Neural progenitor cell (in vitro differentiated cells): ENCODE measurements around the gene UBAP2. TPM values are rescaled to one million over a fixed set of nuclear protein-coding genes. Genes with fewer than 3 reads are reported as not detected.

Experiments used
- DNase-seq: peaks from one replicate; pipeline ENCODE4 v3.0.0-alpha.2; 2016; ENCODE audit warnings: low spot score
- H2AFZ ChIP-seq: fragments of 200-600 bp; sonication (generic); replicated peaks from 2 replicates; pipeline ENCODE4 v1.6.1; 2016; ENCODE audit warnings: antibody characterized with exemption
- H3F3A ChIP-seq: fragments of 200-600 bp; sonication (generic); 2 replicates; pipeline ENCODE4 v1.6.1; 2016; ENCODE audit warnings: antibody characterized with exemption, low read depth
- H3K27ac ChIP-seq: fragments of 200-600 bp; sonication (generic); 2 replicates; pipeline ENCODE4 v1.5.1; 2016; ENCODE audit warnings: mild to moderate bottlenecking
- H3K27me3 ChIP-seq: fragments of 200-600 bp; sonication (generic); 2 replicates; pipeline ENCODE4 v1.6.1; 2016; ENCODE audit warnings: mild to moderate bottlenecking, moderate library complexity
- H3K36me3 ChIP-seq: fragments of 200-600 bp; sonication (generic); 2 replicates; pipeline ENCODE4 v1.5.1; 2016
- H3K4me1 ChIP-seq: fragments of 200-600 bp; sonication (generic); 2 replicates; pipeline ENCODE4 v1.6.1; 2016; ENCODE audit warnings: mixed run types
- H3K4me2 ChIP-seq: fragments of 200-600 bp; sonication (generic); 2 replicates; pipeline ENCODE4 v1.6.1; 2016
- H3K4me3 ChIP-seq: fragments of 200-600 bp; sonication (generic); 2 replicates; pipeline ENCODE4 v1.5.1; 2016
- H3K79me2 ChIP-seq: fragments of 200-600 bp; sonication (generic); 2 replicates; pipeline ENCODE4 v1.6.1; 2016; ENCODE audit warnings: low read depth
- H3K9ac ChIP-seq: fragments of 200-600 bp; sonication (generic); 2 replicates; pipeline ENCODE4 v1.6.1; 2016
- H3K9me3 ChIP-seq: fragments of 200-600 bp; sonication (generic); 2 replicates; pipeline ENCODE4 v1.5.1; 2016; ENCODE audit warnings: low read depth
- H4K20me1 ChIP-seq: fragments of 200-600 bp; sonication (generic); 2 replicates; pipeline ENCODE4 v1.6.1; 2016; ENCODE audit warnings: low read depth
- H3K27ac Mint-ChIP-seq: 3 replicates; pipeline ENCODE4 v1.8.0; 2021; ENCODE audit warnings: mixed read lengths
- H3K27me3 Mint-ChIP-seq: 2 replicates; pipeline ENCODE4 v1.8.0; 2022; ENCODE audit warnings: low read depth, mild to moderate bottlenecking, inconsistent platforms, moderate library complexity, mixed read lengths; ENCODE audit not compliant: insufficient read depth
- H3K36me3 Mint-ChIP-seq: 3 replicates; pipeline ENCODE4 v1.8.0; 2021; ENCODE audit warnings: mixed read lengths
- H3K4me1 Mint-ChIP-seq: 3 replicates; pipeline ENCODE4 v1.8.0; 2021; ENCODE audit warnings: mixed read lengths
- H3K4me3 Mint-ChIP-seq: 3 replicates; pipeline ENCODE4 v1.8.0; 2021; ENCODE audit warnings: mild to moderate bottlenecking, moderate library complexity, mixed read lengths
- H3K9me3 Mint-ChIP-seq: 3 replicates; pipeline ENCODE4 v1.8.0; 2020; ENCODE audit warnings: mixed read lengths
- EZH2 ChIP-seq: fragments of 200-600 bp; sonication (generic); IDR thresholded peaks from 2 replicates; pipeline ENCODE4 v1.6.1; 2017; ENCODE audit warnings: antibody characterized with exemption, mild to moderate bottlenecking, moderate library complexity
- EZH2phosphoT487 ChIP-seq: fragments of 200-600 bp; sonication (generic); IDR thresholded peaks from 2 replicates; pipeline ENCODE4 v1.6.1; 2017; ENCODE audit warnings: antibody characterized with exemption
- total RNA-seq: library from RNA; depleted of rRNA; stranded (reverse); fragments of >200 nt; gene quantifications from 2 replicates; pipeline ENCODE4 v1.2.3, GENCODE V29; 2015; ENCODE audit warnings: low replicate concordance
- TF ChIP-seq, protein P1 (sequence below): fragments of 200-600 bp; sonication (generic); IDR thresholded peaks from 2 replicates; pipeline ENCODE4 v1.5.1; 2017; ENCODE audit warnings: antibody characterized with exemption, mild to moderate bottlenecking

Gene UBAP2, protein sequence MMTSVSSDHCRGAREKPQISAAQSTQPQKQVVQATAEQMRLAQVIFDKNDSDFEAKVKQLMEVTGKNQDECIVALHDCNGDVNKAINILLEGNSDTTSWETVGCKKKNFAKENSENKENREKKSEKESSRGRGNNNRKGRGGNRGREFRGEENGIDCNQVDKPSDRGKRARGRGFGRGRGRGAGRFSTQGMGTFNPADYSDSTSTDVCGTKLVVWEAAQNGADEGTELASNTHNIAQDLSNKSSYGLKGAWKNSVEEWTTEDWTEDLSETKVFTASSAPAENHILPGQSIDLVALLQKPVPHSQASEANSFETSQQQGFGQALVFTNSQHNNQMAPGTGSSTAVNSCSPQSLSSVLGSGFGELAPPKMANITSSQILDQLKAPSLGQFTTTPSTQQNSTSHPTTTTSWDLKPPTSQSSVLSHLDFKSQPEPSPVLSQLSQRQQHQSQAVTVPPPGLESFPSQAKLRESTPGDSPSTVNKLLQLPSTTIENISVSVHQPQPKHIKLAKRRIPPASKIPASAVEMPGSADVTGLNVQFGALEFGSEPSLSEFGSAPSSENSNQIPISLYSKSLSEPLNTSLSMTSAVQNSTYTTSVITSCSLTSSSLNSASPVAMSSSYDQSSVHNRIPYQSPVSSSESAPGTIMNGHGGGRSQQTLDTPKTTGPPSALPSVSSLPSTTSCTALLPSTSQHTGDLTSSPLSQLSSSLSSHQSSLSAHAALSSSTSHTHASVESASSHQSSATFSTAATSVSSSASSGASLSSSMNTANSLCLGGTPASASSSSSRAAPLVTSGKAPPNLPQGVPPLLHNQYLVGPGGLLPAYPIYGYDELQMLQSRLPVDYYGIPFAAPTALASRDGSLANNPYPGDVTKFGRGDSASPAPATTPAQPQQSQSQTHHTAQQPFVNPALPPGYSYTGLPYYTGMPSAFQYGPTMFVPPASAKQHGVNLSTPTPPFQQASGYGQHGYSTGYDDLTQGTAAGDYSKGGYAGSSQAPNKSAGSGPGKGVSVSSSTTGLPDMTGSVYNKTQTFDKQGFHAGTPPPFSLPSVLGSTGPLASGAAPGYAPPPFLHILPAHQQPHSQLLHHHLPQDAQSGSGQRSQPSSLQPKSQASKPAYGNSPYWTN
- 24.3 and 28.8 TPM in 2 replicates for total RNA-seq

DNA sequence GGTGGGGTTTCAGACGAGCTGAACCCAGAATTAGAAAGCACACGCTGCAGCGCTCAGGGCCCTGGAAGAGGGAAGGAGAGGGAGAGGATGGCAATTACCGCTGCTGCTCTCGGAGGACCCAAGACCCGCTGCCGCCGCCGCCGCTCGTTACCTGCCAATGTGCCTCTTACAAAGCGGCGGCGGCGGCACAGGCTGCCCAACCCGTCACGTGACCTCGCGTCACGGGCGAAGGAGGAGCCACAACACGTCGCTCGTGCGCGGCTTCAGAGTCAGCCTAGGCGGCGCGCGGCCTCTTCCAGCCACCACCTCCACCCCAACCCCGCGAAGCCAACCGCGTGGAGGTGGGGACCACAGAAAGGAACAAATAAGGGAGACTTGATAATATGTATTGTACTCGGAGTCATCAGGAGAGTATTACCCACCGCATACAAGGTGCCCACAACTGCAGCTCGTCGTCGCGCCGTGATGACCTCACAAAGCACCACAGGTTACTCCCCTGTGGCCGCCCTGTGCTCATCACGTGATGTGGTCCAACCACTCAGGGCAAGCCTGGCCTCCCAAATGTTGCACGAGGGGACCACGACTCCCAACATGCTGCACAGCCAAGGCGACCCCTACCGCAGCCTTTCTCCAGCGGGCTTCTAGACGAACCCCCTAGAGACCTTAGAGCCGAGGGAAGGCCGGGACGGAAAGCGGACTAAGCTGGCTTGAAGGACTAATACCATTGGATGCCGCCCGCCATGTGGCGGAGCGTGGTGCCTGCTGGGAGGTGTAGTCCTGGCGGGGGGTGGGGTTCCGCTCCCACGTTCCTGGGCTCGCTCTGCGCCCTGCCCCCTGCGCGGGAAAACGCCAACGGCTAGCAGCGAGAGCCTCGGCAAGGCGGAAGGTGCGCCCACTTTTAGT, at the start of gene UBAP2:
Gene UBAP2, minus strand, starts transcription at position 161 of the 903 bp plus-strand sequence. CDS start 31,739 bp downstream, outside the sequence.
- Mint-ChIP-seq H3K27ac (peak within 1 kb of the TSS; percentile 100), H3K9me3 (no peaks in the 10 kb centered on the region), H3K4me1 (peaks cover 25% of the 10 kb centered on the region), H3K4me3 (peak within 1 kb of the TSS; percentile 99), H3K27me3 (peaks cover 7% of the 10 kb centered on the region), H3K36me3 (peaks cover 5% of the 10 kb centered on the region)
- Histone ChIP-seq H3K9me3 (no peaks in the 10 kb centered on the region), H3K4me3 (peak within 1 kb of the TSS; percentile 90), H2AFZ (peak within 1 kb of the TSS; percentile 99), H3K79me2 (peaks cover 47% of the 10 kb centered on the region), H3K27ac (peak within 1 kb of the TSS; percentile 98), H3K27me3 (no peaks in the 10 kb centered on the region), H3F3A (peaks cover 14% of the 10 kb centered on the region), H3K36me3 (no peaks in the 10 kb centered on the region), H3K9ac (peak within 1 kb of the TSS; percentile 94), H4K20me1 (peaks cover 12% of the 10 kb centered on the region), H3K4me1 (peaks cover 7% of the 10 kb centered on the region), H3K4me2 (peak within 1 kb of the TSS; percentile 96)
- TF ChIP-seq EZH2phosphoT487, result no peak
- peak; percentile 99 for DNase-seq

DNA sequence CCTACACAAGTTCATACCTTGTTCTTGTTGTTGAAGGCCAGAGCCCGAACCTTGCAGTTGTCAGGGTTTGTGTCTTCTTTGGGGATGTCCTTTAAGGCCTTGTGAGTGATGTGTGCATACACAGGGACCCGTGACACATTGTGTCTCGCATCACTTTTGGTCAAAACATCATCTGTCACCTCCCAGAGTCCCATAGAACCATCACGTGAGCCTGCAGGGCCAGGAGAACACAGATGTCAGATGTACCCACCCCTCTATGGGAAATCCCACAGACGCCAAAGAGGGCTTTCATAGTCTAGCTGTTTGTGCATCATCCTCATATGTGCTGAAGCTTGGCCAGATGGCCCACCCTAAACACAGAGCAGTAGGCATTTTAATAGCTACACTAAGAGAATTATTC, 49.6 kb upstream of the UBAP2 start:
- TF ChIP-seq EZH2phosphoT487, result no peak
- TF ChIP-seq, protein P1, sequence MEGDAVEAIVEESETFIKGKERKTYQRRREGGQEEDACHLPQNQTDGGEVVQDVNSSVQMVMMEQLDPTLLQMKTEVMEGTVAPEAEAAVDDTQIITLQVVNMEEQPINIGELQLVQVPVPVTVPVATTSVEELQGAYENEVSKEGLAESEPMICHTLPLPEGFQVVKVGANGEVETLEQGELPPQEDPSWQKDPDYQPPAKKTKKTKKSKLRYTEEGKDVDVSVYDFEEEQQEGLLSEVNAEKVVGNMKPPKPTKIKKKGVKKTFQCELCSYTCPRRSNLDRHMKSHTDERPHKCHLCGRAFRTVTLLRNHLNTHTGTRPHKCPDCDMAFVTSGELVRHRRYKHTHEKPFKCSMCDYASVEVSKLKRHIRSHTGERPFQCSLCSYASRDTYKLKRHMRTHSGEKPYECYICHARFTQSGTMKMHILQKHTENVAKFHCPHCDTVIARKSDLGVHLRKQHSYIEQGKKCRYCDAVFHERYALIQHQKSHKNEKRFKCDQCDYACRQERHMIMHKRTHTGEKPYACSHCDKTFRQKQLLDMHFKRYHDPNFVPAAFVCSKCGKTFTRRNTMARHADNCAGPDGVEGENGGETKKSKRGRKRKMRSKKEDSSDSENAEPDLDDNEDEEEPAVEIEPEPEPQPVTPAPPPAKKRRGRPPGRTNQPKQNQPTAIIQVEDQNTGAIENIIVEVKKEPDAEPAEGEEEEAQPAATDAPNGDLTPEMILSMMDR, result no peak
- TF ChIP-seq EZH2, result no peak
- Histone ChIP-seq H3K4me2 (no peak overlapping the region), H3K79me2 (no peaks in the 10 kb centered on the region), H3K27ac (no peak overlapping the region), H3F3A (no peaks in the 10 kb centered on the region), H3K4me3 (no peak overlapping the region), H4K20me1 (no peaks in the 10 kb centered on the region), H3K4me1 (no peaks in the 10 kb centered on the region), H3K9me3 (no peaks in the 10 kb centered on the region), H3K9ac (no peak overlapping the region), H3K27me3 (no peaks in the 10 kb centered on the region), H2AFZ (no peak overlapping the region), H3K36me3 (no peaks in the 10 kb centered on the region)
- peaks cover 16% of the 10 kb centered on the region for H3K36me3 Mint-ChIP-seq
- peaks cover 3% of the 10 kb centered on the region for H3K27me3 Mint-ChIP-seq
- no peaks in the 10 kb centered on the region for H3K9me3 Mint-ChIP-seq
- no peak overlapping the region for H3K4me3 Mint-ChIP-seq
- no peak overlapping the region for H3K27ac Mint-ChIP-seq
- no peak for DNase-seq
- no peaks in the 10 kb centered on the region for H3K4me1 Mint-ChIP-seq

DNA sequence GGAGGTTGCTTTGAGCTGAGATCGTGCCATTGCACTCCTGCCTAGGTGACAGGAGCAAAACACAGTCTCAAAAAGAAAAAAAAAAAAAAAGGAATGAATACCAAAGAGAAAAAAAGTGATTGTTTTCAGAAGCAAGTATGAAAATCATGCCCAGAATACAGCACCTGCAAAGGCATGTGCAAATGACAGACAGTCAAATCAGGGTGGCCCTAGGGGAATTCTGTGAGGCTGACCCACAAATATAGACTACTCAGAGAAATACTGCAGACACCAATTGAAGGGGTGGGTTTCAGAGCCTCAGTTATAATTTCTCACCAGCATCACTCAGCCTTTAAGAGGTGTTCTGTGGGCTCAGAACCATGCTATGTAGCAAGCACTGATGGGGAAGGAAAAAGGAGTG, 49.2 kb upstream of the UBAP2 start:
- H3F3A ChIP-seq, result no peaks in the 10 kb centered on the region
- TF ChIP-seq, protein P1, result no peak
- TF ChIP-seq EZH2phosphoT487 (no peak), EZH2 (no peak)
- no peaks in the 10 kb centered on the region for H3K27me3 ChIP-seq
- H3K9me3 ChIP-seq, result no peaks in the 10 kb centered on the region
- no peaks in the 10 kb centered on the region for H3K36me3 ChIP-seq
- H2AFZ ChIP-seq, result no peak overlapping the region
- Mint-ChIP-seq H3K27me3 (peaks cover 3% of the 10 kb centered on the region), H3K27ac (no peak overlapping the region), H3K4me1 (no peaks in the 10 kb centered on the region), H3K9me3 (no peaks in the 10 kb centered on the region), H3K36me3 (peaks cover 20% of the 10 kb centered on the region), H3K4me3 (no peak overlapping the region)
- no peak overlapping the region for H3K9ac ChIP-seq
- H3K4me1 ChIP-seq, result no peaks in the 10 kb centered on the region
- no peak overlapping the region for H3K27ac ChIP-seq
- DNase-seq, result no peak
- no peak overlapping the region for H3K4me2 ChIP-seq
- H3K4me3 ChIP-seq, result no peak overlapping the region
- H3K79me2 ChIP-seq, result no peaks in the 10 kb centered on the region
- H4K20me1 ChIP-seq, result no peaks in the 10 kb centered on the region
